CD4-positive, alpha-beta T cell (primary cell): ENCODE results near the gene TCHH. TPM values are rescaled to one million over a fixed set of nuclear protein-coding genes. Genes with fewer than 3 reads are reported as not detected.

ENCODE experiments used
- ATAC-seq: fragments of 200-7000 bp; cut with Tn5 transposase; one replicate; pipeline ENCODE4 v1.10.0; 2022; ENCODE audit warnings: mild to moderate bottlenecking; ENCODE audit not compliant: poor library complexity
- CTCF ChIA-PET: fragments of 350-600 bp; sonication (Branson Sonifier 250); formaldehyde crosslinking; loops from one replicate; lab custom pipeline; 2021; ENCODE audit warnings: antibody characterized with exemption, inconsistent platforms; lab: Charles Lee
- POLR2A ChIA-PET: fragments of 350-600 bp; sonication (Branson Sonifier 250); formaldehyde crosslinking; loops from one replicate; lab custom pipeline; 2021; ENCODE audit warnings: antibody characterized with exemption, inconsistent platforms; lab: Charles Lee
- DNase-seq, 14 experiments: peaks; one replicate each; pipeline ENCODE4 v3.0.0-alpha.2; 2013 to 2020; ENCODE audit warnings: mixed read lengths in 2 of 14
- H3K27ac ChIP-seq, 2 donors: one replicate each; pipeline versions ENCODE4 v1.5.1 to v1.7.0; 2013; ENCODE audit warnings: low read length in 2 of 2, low read depth in 1 of 2, mild to moderate bottlenecking in 1 of 2
- H3K27me3 ChIP-seq, 2 experiments: 1 replicate in 1 of 2; 2 replicates in 1 of 2; pipeline versions ENCODE4 v1.6.1 to v1.7.0; 2013; ENCODE audit warnings: low read length in 2 of 2, control low read depth in 1 of 2, mild to moderate bottlenecking in 1 of 2, moderate library complexity in 1 of 2; ENCODE audit not compliant: insufficient read depth in 2 of 2, control insufficient read depth in 1 of 2
- H3K36me3 ChIP-seq: one replicate; pipeline ENCODE4 v1.6.1; 2013; ENCODE audit warnings: low read length, control low read depth; ENCODE audit not compliant: insufficient read depth
- H3K4me1 ChIP-seq: one replicate; pipeline ENCODE4 v1.6.1; 2013; ENCODE audit warnings: low read length, control low read depth; ENCODE audit not compliant: insufficient read depth
- H3K4me3 ChIP-seq: one replicate; pipeline ENCODE4 v1.5.1; 2013; ENCODE audit warnings: mild to moderate bottlenecking, low read length, moderate library complexity
- H3K9me3 ChIP-seq, 2 experiments: 1 replicate in 1 of 2; 2 replicates in 1 of 2; pipeline versions ENCODE4 v1.6.1 to v1.7.0; 2013; ENCODE audit warnings: low read length in 2 of 2, mild to moderate bottlenecking in 2 of 2, control low read depth in 1 of 2, moderate library complexity in 1 of 2; ENCODE audit not compliant: control insufficient read depth in 1 of 2, insufficient read depth in 1 of 2
- H3K27ac Mint-ChIP-seq: one replicate; pipeline ENCODE4 v1.8.0; 2020; ENCODE audit warnings: mixed read lengths
- H3K27me3 Mint-ChIP-seq: one replicate; pipeline ENCODE4 v1.8.0; 2021; ENCODE audit warnings: mixed read lengths
- H3K36me3 Mint-ChIP-seq: one replicate; pipeline ENCODE4 v1.8.0; 2021; ENCODE audit warnings: low read depth, mixed read lengths
- H3K4me1 Mint-ChIP-seq: one replicate; pipeline ENCODE4 v1.8.0; 2021; ENCODE audit warnings: low read depth, mixed read lengths
- H3K4me3 Mint-ChIP-seq: one replicate; pipeline ENCODE4 v1.8.0; 2020; ENCODE audit warnings: mild to moderate bottlenecking, mixed read lengths
- H3K9me3 Mint-ChIP-seq: one replicate; pipeline ENCODE4 v1.8.0; 2020; ENCODE audit warnings: mixed read lengths
- CTCF ChIP-seq: fragments of 200-600 bp; IDR thresholded peaks from one replicate; pipeline ENCODE4 v1.8.0; 2022; ENCODE audit warnings: antibody characterized with exemption, mild to moderate bottlenecking
- intact Hi-C, 2 experiments: fragments of 100-400 bp; cut with DNase I in 1 of 2; cut with micrococcal nuclease in 1 of 2; formaldehyde crosslinking; loops; one replicate each; pipeline versions ENCODE4 v1.15.1 to v1.9.0; 2023 to 2025; cut with DNase I, micrococcal nuclease
- total RNA-seq, 174 experiments: library from RNA in 2 of 174; stranded (reverse) in 2 of 174; gene quantifications; one replicate each; pipeline ENCODE4 v1.2.3 and lab custom pipeline; 2021 to 2026

The TCHH gene
- total RNA-seq, 2 experiments from 2014 or later = not detected

DNA sequence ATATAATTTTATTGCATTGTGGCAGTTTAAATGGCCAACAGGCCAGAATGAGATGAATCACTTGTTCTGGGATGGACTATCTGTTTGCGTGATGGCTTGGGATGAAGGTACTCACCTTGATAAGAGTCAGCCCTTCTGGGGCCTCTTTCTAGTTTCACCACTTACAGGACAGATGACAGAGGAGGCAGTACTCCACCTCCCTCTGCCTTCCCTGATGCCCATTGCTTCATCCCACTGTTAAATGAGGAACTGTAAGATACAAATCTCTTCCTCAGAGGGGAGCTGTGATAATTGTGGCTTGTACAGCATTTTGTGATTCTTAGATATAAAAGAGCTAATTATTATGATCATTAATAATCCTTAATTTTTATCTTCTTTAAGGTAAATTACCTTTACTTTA lies 3.7 kb upstream of the TCHH start:
- Histone ChIP-seq H3K4me3 (no peak overlapping the region), H3K27me3 (peaks cover 18 to 68% of the 10 kb centered on the region in 2 experiments), H3K4me1 (no peaks in the 10 kb centered on the region), H3K27ac (no peak overlapping the region), H3K36me3 (no peaks in the 10 kb centered on the region), H3K9me3 (no peaks in the 10 kb centered on the region)
- Mint-ChIP-seq H3K27ac (no peak overlapping the region), H3K9me3 (no peaks in the 10 kb centered on the region), H3K4me1 (no peaks in the 10 kb centered on the region), H3K4me3 (no peak overlapping the region), H3K27me3 (peaks cover 63% of the 10 kb centered on the region), H3K36me3 (no peaks in the 10 kb centered on the region)
- ChIA-PET POLR2A (no interaction called here), CTCF (no interaction called here)
- ATAC-seq (no peak), DNase-seq (no peak)
- TF ChIP-seq CTCF = no peak
- intact Hi-C loops = no loop called here

DNA sequence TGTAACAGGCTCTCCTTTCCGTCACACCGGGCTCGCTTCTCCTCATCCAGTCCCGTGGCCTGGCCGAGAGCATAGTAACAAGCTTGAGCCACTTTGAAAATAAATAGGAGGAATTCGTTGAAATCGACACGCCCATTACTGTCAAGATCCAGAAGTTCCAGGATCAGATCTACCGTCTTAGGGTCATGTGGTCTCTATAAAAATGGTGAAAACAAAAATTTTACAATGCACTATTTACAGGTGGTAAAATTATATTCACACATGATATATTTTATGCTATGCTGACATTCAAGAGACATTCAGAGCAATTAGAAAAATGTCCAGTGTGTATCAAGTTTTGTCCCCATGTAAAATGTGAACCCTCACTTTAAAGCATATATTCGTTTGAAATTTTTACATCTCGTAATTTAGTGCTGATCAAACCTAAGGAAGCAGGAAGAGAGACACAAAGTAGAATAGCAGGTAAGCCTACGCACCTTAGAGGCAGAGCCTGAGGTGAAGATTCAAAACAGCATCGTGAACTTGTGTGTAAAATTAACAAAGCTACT lies 2.3 kb downstream of the TCHH start:
- H3K4me3 Mint-ChIP-seq = no peak overlapping the region
- ATAC-seq (no peak), DNase-seq (no peak)
- ChIA-PET CTCF (no interaction called here), POLR2A (no interaction called here)
- intact Hi-C loops = no loop called here
- H3K27ac Mint-ChIP-seq = no peak overlapping the region
- no peaks in the 10 kb centered on the region for H3K9me3 Mint-ChIP-seq
- H3K36me3 Mint-ChIP-seq = no peaks in the 10 kb centered on the region
- no peak overlapping the region for H3K27ac ChIP-seq
- no peaks in the 10 kb centered on the region for H3K36me3 ChIP-seq
- H3K4me1 Mint-ChIP-seq = no peaks in the 10 kb centered on the region
- peaks cover 0 to 29% of the 10 kb centered on the region in 2 experiments for H3K9me3 ChIP-seq
- H3K27me3 Mint-ChIP-seq = peaks cover 20% of the 10 kb centered on the region
- H3K4me1 ChIP-seq = peaks cover 48% of the 10 kb centered on the region
- peaks cover 51 to 76% of the 10 kb centered on the region in 2 experiments for H3K27me3 ChIP-seq
- no peak for TF ChIP-seq CTCF
- peak overlapping the region; percentile 49 for H3K4me3 ChIP-seq

DNA sequence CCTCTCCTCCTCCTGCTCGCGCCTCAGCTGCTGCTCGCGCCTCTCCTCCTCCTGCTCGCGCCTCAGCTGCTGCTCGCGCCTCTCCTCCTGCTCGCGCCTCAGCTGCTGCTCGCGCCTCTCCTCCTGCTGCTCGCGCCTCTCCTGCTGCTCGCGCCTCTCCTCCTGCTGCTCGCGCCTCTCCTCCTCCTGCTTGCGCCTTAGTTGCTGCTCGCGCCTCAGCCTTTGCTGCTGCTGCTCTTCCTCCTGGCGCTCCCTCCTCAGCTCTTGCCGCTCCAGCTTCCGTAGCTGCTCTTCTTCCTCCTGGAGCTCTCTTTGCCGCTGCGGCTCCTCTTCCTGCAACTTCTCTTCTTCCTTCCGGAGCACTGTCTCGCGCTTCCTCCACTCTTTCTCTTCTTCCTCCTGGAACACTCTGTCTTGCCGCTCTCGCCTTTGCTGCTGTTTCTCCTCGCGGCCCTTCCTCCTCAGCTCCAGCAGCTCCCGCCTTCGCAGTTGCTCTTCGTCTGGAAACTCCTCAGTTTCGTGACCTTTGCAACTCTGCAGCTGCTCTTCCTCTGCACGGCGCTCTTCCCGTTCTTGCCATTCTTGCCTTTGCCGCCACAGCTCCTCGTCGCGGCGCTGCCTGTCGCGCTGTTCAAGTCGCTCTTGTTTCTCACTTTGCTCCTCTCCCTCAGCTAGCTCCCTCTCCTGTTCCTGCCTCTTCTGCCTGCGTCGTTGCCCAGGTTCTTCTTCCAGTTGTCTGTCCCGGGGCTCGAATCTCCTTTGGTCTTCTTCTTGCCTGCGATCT lies 3.0 kb downstream of the TCHH start:
- Histone ChIP-seq H3K4me3 (peak overlapping the region; percentile 49), H3K27me3 (peaks cover 58 to 80% of the 10 kb centered on the region in 2 experiments), H3K4me1 (peaks cover 55% of the 10 kb centered on the region), H3K27ac (no peak overlapping the region), H3K36me3 (no peaks in the 10 kb centered on the region), H3K9me3 (peaks cover 0 to 36% of the 10 kb centered on the region in 2 experiments)
- Mint-ChIP-seq H3K4me1 (no peaks in the 10 kb centered on the region), H3K9me3 (no peaks in the 10 kb centered on the region), H3K27me3 (peaks cover 17% of the 10 kb centered on the region), H3K27ac (no peak overlapping the region), H3K36me3 (no peaks in the 10 kb centered on the region), H3K4me3 (no peak overlapping the region)
- TF ChIP-seq CTCF = no peak
- DNase-seq (peak in 4 of 14 experiments; percentile 4 to 37 (median 19)), ATAC-seq (no peak)
- CTCF ChIA-PET = no interaction called here
- POLR2A ChIA-PET = no interaction called here
- intact Hi-C loops = no loop called here
